ENCODE data around the gene CSF3R.

- TF ChIP-seq CTCF (IDR thresholded peaks at IDR 0.05; ENCODE audit: poor library complexity) (no peak), EZH2phosphoT487 (IDR thresholded peaks at IDR 0.05; ENCODE audit: low read depth, severe bottlenecking, unreplicated experiment) (no peak)
These were observed 40.4 kb downstream of the CSF3R start for GRCh38 chr1:36442337-36442736.

Measured in hepatocyte (in vitro differentiated cells).